ENCODE results near the gene JARID2. TPM values are rescaled to one million over a fixed set of nuclear protein-coding genes. Genes with fewer than 3 reads are reported as not detected.

Gene JARID2
- total RNA-seq, 1 donor from 2014 or later, result 24.2 TPM

GRCh38 chr6:15408008-15408407 lies 162.1 kb downstream of the JARID2 start:
- H4K20me1 ChIP-seq (ENCODE audit: insufficient read depth, low read length), result peaks cover 95% of the 10 kb centered on the region
- H3K36me3 ChIP-seq (ENCODE audit: insufficient read depth, low read length), result peaks cover 4% of the 10 kb centered on the region
- H3K4me2 ChIP-seq (ENCODE audit: low read length), result no peak overlapping the region
- H3K4me3 ChIP-seq (ENCODE audit: insufficient read depth, low read depth, low read length), result no peak overlapping the region
- Mint-ChIP-seq H3K4me1 (ENCODE audit: low read depth, unreplicated experiment) (peaks cover 33% of the 10 kb centered on the region), H3K36me3 (ENCODE audit: low read depth, unreplicated experiment) (no peaks in the 10 kb centered on the region), H3K4me3 (ENCODE audit: unreplicated experiment) (no peak overlapping the region), H3K9me3 (ENCODE audit: unreplicated experiment) (no peaks in the 10 kb centered on the region), H3K27me3 (ENCODE audit: low read depth, unreplicated experiment) (no peaks in the 10 kb centered on the region), H3K27ac (ENCODE audit: unreplicated experiment) (no peak overlapping the region)
- no peak for FAIRE-seq
- H3K27ac ChIP-seq (ENCODE audit: low read depth, low read length), result no peak overlapping the region
- DNase-seq (ENCODE audit: low read depth), result no peak
- H3K9ac ChIP-seq (ENCODE audit: low read length), result no peak overlapping the region
- H3K79me2 ChIP-seq (ENCODE audit: insufficient read depth, low read length), result peaks cover 86% of the 10 kb centered on the region
- TF ChIP-seq EZH2 (IDR thresholded peaks at IDR 0.05; ENCODE audit: insufficient read depth, low read length), result no peak
- TF ChIP-seq CTCF (IDR thresholded peaks at IDR 0.05; ENCODE audit: insufficient read depth, low read depth, low read length), result no peak
- H3K4me1 ChIP-seq (ENCODE audit: insufficient read depth, low read length), result peaks cover 7% of the 10 kb centered on the region
- H2AFZ ChIP-seq (ENCODE audit: low read depth, low read length), result no peak overlapping the region
- no peaks in the 10 kb centered on the region for H3K9me3 ChIP-seq (ENCODE audit: insufficient read depth, low read depth, low read length)
- no peaks in the 10 kb centered on the region for H3K27me3 ChIP-seq (ENCODE audit: insufficient read depth, low read length)

- no peak for FAIRE-seq
- Mint-ChIP-seq H3K4me3 (ENCODE audit: unreplicated experiment) (no peak overlapping the region), H3K36me3 (ENCODE audit: low read depth, unreplicated experiment) (no peaks in the 10 kb centered on the region), H3K27me3 (ENCODE audit: low read depth, unreplicated experiment) (no peaks in the 10 kb centered on the region), H3K27ac (ENCODE audit: unreplicated experiment) (no peak overlapping the region), H3K4me1 (ENCODE audit: low read depth, unreplicated experiment) (peaks cover 33% of the 10 kb centered on the region), H3K9me3 (ENCODE audit: unreplicated experiment) (no peaks in the 10 kb centered on the region)
- Histone ChIP-seq H3K36me3 (ENCODE audit: insufficient read depth, low read length) (peaks cover 4% of the 10 kb centered on the region), H3K4me2 (ENCODE audit: low read length) (no peak overlapping the region), H3K79me2 (ENCODE audit: insufficient read depth, low read length) (peaks cover 78% of the 10 kb centered on the region), H2AFZ (ENCODE audit: low read depth, low read length) (no peak overlapping the region), H3K27ac (ENCODE audit: low read depth, low read length) (no peak overlapping the region), H3K9ac (ENCODE audit: low read length) (no peak overlapping the region), H3K4me3 (ENCODE audit: insufficient read depth, low read depth, low read length) (no peak overlapping the region), H3K9me3 (ENCODE audit: insufficient read depth, low read depth, low read length) (no peaks in the 10 kb centered on the region), H3K4me1 (ENCODE audit: insufficient read depth, low read length) (peaks cover 9% of the 10 kb centered on the region), H3K27me3 (ENCODE audit: insufficient read depth, low read length) (no peaks in the 10 kb centered on the region), H4K20me1 (ENCODE audit: insufficient read depth, low read length) (peaks cover 95% of the 10 kb centered on the region)
- DNase-seq (ENCODE audit: low read depth), result no peak
- TF ChIP-seq CTCF (IDR thresholded peaks at IDR 0.05; ENCODE audit: insufficient read depth, low read depth, low read length) (no peak), EZH2 (IDR thresholded peaks at IDR 0.05; ENCODE audit: insufficient read depth, low read length) (no peak)
Measured at GRCh38 chr6:15408758-15409157, 162.9 kb downstream of the JARID2 start.

GRCh38 chr6:15409301-15410125 lies 163.6 kb downstream of the JARID2 start:
- TF ChIP-seq EZH2 (IDR thresholded peaks at IDR 0.05; ENCODE audit: insufficient read depth, low read length) (no peak), CTCF (IDR thresholded peaks at IDR 0.05; ENCODE audit: insufficient read depth, low read depth, low read length) (no peak)
- H3K27ac ChIP-seq (ENCODE audit: low read depth, low read length), result no peak overlapping the region
- no peak overlapping the region for H3K4me3 ChIP-seq (ENCODE audit: insufficient read depth, low read depth, low read length)
- Mint-ChIP-seq H3K27me3 (ENCODE audit: low read depth, unreplicated experiment) (no peaks in the 10 kb centered on the region), H3K4me3 (ENCODE audit: unreplicated experiment) (no peak overlapping the region), H3K4me1 (ENCODE audit: low read depth, unreplicated experiment) (peaks cover 32% of the 10 kb centered on the region), H3K27ac (ENCODE audit: unreplicated experiment) (no peak overlapping the region), H3K36me3 (ENCODE audit: low read depth, unreplicated experiment) (no peaks in the 10 kb centered on the region), H3K9me3 (ENCODE audit: unreplicated experiment) (no peaks in the 10 kb centered on the region)
- H3K36me3 ChIP-seq (ENCODE audit: insufficient read depth, low read length), result peaks cover 4% of the 10 kb centered on the region
- H4K20me1 ChIP-seq (ENCODE audit: insufficient read depth, low read length), result peaks cover 94% of the 10 kb centered on the region
- no peak overlapping the region for H2AFZ ChIP-seq (ENCODE audit: low read depth, low read length)
- peaks cover 71% of the 10 kb centered on the region for H3K79me2 ChIP-seq (ENCODE audit: insufficient read depth, low read length)
- H3K4me1 ChIP-seq (ENCODE audit: insufficient read depth, low read length), result peaks cover 3% of the 10 kb centered on the region
- H3K4me2 ChIP-seq (ENCODE audit: low read length), result no peak overlapping the region
- DNase-seq (ENCODE audit: low read depth) (no peak), FAIRE-seq (no peak)
- H3K9me3 ChIP-seq (ENCODE audit: insufficient read depth, low read depth, low read length), result no peaks in the 10 kb centered on the region
- H3K27me3 ChIP-seq (ENCODE audit: insufficient read depth, low read length), result no peaks in the 10 kb centered on the region
- no peak overlapping the region for H3K9ac ChIP-seq (ENCODE audit: low read length)
